Islet precursor cell (in vitro differentiated cells): ENCODE measurements around the gene CST7.

Experiments used
- DNase-seq: peaks from one replicate; pipeline ENCODE4 v3.0.0-alpha.2; 2018

Gene CST7

GRCh38 chr20:24965065-24965919, 16.2 kb downstream of the CST7 start:
- no peak for DNase-seq

- no peak for DNase-seq
Measured at GRCh38 chr20:24966317-24967012, 17.4 kb downstream of the CST7 start.

- no peak for DNase-seq
Measured at GRCh38 chr20:24968278-24968800, 19.3 kb downstream of the CST7 start.

DNA sequence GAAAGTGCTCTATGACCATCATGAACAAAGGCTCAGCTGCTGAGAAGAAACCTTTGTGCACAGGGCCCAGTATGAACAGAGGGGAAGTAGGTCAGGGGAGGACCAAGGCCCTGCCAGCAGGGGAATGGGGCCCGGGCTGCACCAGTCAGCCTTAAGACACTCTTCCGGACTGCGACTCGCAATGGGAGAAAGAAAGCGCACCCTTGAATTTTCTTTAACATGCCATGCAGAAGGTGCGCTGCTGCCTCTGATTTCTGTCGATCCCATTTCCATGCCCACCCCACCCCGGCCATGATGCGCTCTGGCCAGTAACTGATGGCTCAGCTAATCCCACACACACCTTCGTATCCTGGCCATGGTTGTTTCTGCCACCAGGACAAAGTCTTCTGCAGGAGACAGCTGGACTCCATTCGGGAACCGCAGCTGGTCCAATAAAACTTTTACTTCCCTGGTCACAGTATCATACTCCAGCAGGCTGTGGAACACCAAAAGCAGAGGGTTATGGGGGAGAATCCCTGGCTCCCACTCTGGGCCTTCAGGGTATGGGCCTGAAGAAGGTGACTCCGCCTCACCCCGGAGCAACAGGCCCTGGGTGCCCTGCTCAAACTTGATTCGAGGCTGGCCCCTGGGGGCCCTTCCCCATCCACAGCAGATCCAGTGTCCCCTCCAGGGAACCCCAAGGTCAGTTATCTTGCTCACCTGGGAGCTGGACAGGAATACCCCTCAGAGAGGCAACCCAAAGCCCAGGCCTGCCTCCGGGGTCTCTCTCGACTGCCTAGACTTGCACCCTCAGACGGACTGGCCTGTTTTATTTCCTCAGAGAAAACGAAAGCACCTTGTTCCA, 20.3 kb downstream of the CST7 start:
- no peak for DNase-seq

GRCh38 chr20:24970030-24970553, 21.0 kb downstream of the CST7 start:
- DNase-seq, result no peak

DNA sequence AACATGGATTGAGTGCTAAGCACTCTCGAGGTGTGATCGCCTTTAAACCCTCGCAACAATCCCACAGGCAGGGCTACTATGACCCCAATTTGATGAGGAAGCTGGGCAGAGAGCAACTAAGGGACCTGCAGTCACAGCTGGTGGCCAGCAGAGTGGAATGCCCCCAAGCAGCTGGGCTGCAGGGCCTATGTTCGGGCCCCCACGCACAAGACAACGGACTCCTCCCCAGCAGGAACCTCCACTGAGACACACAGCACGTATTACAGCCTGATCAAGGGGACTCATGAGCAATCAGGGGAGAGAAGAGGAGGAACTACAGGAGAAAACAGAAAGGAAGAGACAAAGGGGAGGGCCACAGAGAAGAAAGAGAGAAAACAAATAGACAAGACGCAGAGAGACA, 21.7 kb downstream of the CST7 start:
- no peak for DNase-seq

GRCh38 chr20:24971376-24972101, 22.5 kb downstream of the CST7 start:
- DNase-seq, result no peak

- DNase-seq, result no peak
Measured at GRCh38 chr20:24972341-24972740, 23.3 kb downstream of the CST7 start.

GRCh38 chr20:24977336-24977735, 28.3 kb downstream of the CST7 start:
- peak; percentile 10 for DNase-seq

DNA sequence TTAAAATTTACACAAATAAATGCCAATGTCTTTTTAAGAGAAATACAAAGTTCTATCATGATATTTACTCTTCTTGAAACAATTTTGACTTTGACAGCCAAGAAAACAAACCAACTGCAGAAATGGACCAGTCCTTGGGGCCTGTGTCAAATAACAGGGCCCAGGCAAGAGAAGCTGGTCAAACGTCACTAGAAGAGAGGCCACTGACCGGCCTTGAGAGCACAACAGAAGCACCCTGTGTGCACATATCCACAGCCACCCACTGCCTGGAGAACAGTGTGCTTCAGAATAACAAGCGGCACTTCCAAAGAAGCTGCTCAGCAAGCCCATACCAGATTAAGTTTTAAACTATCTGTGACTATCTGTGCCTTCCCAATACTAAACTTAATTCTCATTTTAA, 28.7 kb downstream of the CST7 start:
- peak; percentile 29 for DNase-seq

- no peak for DNase-seq
Measured at GRCh38 chr20:24978513-24978912, 29.4 kb downstream of the CST7 start.

DNA sequence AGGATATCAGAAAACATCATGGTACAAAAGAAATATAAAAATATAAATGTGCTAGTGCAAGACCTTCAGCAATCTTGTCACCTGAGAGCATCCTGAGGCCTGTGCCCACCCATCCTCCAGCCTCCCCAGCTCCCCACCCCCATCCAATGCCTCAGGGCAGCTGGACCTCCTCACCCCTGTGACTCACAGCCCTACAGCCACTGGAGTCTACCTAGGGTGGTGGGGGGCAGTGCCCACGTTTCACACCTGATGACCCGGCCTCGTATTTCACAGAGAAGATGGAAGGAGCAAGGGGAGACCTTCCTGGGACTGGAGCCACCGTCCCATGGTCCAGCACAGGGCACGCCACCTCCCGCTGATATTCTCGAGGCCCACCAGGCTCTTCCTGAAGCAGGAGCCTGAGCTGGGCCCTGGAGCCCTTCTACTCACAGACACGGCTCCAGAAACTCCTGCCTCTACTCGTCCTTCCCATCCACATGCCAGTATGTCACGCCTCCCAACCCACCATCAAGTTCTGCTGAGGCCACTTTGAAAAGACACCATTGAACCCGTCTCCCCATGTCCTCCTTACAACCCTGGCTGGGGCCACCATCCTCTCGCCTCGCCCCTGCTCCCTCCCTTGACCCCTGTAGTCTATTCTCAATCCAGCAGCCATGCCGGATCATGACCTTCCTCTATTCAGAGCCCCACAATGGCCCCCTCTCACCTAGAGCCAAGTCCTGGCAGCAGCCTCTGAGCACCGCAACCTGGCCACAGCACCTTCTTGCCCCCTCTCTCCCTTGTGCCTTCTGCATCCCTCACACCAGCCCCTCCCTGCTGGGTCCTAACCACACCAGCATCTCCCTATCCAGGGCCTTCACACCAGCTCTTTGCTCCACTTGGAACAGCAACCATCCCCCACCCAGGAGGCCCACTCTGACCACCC, 30.2 kb downstream of the CST7 start:
- no peak for DNase-seq

DNA sequence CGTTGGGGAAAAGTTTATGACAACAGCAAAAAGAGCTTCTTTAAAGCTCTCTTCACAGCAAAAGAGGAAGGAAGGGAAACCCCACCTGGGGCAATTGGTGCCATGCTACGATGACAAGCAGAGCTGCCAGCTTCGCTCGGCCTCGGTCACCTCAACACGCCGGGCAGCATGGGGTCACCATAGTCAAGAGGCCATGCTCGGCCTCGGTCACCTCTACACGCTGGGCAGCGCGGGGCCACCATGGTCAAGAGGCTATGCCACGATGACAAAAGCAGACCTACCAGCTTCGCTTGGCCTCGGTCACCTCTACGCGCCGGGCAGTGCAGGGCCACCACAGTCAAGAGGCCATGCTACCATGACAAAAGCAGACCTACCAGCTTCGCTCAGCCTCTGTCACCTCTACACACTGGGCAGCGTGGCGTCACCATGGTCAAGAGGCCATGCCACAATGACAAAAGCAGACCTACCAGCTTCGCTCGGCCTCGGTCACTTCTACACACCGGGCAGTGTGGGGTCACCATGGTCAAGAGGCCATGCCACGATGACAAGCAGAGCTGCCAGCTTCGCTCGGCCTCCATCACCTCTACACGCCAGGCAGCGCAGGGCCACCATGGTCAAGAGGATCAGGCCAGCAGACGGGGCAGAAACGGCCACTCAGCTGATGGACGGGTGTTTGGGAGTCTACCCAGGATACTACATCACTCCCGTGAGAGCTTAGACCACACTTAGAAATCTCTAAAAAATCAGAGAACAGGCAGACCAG, 31.4 kb downstream of the CST7 start:
- no peak for DNase-seq

GRCh38 chr20:24981282-24981681, 32.2 kb downstream of the CST7 start:
- DNase-seq, result no peak

GRCh38 chr20:24981790-24982189, 32.7 kb downstream of the CST7 start:
- DNase-seq, result no peak

DNA sequence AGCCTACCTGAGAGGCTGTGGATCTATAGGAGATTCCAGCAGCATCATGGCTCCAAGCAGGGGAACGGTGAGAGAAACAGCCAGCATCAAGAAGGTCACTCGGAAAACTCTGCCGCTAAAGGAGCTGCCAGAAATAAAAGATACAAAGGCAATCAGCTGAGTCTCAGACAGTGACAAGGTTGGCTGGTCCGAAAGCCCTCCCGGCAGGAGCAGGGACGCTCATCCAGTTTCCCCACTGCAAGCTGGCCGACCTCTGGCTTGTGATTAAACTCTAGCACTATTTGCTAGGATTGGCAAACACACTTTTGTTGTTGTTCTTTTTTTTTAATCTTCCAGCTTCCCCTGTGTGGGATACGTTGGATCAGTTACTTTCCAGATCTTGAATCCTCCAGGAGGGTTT, 34.8 kb downstream of the CST7 start:
- no peak for DNase-seq

DNA sequence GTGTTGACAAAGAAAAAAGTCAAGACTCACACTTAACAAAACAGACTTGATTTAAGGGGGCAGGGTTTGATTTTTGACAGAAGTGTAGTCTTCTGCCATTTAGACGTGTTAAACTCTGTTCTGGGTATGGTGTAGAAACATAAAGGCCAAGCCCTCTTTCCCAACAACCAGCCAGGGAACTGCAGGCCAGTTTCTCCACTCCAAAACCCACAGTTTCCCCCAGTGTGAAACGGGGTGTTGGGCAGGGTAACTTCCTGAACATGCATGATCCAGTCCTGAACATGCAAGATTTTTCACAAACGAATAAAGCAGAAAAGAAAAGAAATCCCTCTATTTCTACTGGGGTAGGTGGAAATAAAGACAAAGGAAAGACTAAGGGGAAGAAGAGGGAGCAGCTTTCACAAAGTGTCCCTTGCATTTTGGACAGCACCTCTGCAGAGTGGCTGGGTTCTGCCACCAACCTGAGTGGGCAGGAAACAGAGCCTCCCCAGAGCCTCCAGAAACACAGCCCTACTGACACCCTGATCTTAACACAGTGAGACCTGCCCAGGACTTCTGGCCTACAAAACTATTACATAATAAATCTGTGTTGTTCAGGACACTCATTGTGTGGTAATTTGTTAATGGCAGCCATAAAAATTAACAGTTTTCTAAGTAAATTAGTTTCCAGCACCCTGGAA, 36.0 kb downstream of the CST7 start:
- no peak for DNase-seq

GRCh38 chr20:24985802-24986201, 36.7 kb downstream of the CST7 start:
- DNase-seq, result no peak

DNA sequence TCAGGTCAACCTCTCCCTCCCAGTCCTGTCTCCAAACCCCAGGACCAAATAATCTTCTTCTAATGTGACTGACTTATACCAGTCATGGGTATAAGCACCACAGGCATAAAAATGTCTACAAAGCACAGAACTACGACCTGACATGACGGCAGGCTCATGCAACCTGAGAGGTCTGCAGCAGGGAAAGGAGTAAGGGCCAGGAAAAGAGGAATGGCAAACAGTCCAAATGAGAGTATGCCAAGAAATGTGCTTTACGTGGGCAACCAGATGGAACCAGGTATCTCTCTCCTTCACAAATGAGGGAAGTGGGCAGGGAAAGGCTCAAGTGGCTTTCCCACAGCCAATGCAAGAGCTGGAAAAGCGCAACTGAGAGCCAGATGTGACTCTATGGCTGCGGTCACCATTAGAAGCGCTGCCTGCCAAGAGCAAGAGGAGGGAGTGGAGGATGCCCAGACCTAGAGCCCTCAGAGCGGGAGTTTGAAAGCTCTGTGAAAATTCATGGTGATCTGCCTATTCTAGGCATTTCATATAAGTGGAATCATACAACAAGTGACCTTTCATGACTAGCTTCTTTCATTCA, 37.5 kb downstream of the CST7 start:
- DNase-seq, result peak; percentile 24
